HCT116 (cell line): ENCODE data around the gene SMC6.

ENCODE experiments used
- EZH2 ChIP-seq: fragments of 200-600 bp; sonication (generic); IDR thresholded peaks from 2 replicates; pipeline ENCODE4 v1.6.1; 2017; ENCODE audit warnings: antibody characterized with exemption, mixed run types
- EZH2phosphoT487 ChIP-seq: fragments of 200-600 bp; IDR thresholded peaks from 2 replicates; pipeline ENCODE4 v1.6.1; 2018; ENCODE audit warnings: antibody characterized with exemption, borderline replicate concordance
- POLR2A ChIP-seq: IDR thresholded peaks from 2 replicates; pipeline ENCODE4 v1.7.0; 2011; ENCODE audit warnings: borderline replicate concordance; ENCODE audit not compliant: insufficient read depth, insufficient read length; ENCODE audit errors: extremely low read depth
- RAD21 ChIP-seq: IDR thresholded peaks from 2 replicates; pipeline ENCODE4 v1.6.1; 2012; ENCODE audit warnings: low read depth, mild to moderate bottlenecking
- TF ChIP-seq, protein P1 (sequence below), 3 experiments: fragments of 200-600 bp in 1 of 3; sonication (generic) in 1 of 3; IDR thresholded peaks in 2 of 3; conservative IDR thresholded peaks in 1 of 3; 2 replicates each; pipeline ENCODE4 v1.5.1; 2012 to 2017; ENCODE audit warnings: low read depth in 2 of 3, low read length in 2 of 3, antibody characterized with exemption in 1 of 3, borderline replicate concordance in 1 of 3, control low read depth in 1 of 3, mild to moderate bottlenecking in 1 of 3, mixed read lengths in 1 of 3, mixed run types in 1 of 3, moderate library complexity in 1 of 3; ENCODE audit not compliant: insufficient read depth in 1 of 3

DNA sequence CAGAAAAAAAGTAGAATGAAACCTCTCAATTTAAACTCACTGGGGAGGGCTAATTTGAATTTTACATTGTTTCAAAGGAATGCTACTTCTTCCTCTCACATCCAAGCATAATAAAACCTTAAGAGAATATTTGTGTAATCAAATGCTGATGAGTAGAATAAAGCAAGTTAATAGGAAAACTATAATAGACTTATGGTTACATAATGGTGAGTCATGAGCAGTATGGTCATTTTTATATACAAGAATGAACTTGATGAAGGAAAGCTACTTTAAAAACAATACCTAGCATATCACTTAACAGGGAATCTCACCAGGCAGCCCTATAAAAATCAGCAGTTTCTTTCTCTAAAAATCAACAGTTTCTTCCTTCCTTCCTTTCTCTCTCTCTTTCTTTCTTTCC, 132.8 kb downstream of the SMC6 start:
- TF ChIP-seq, protein P1, sequence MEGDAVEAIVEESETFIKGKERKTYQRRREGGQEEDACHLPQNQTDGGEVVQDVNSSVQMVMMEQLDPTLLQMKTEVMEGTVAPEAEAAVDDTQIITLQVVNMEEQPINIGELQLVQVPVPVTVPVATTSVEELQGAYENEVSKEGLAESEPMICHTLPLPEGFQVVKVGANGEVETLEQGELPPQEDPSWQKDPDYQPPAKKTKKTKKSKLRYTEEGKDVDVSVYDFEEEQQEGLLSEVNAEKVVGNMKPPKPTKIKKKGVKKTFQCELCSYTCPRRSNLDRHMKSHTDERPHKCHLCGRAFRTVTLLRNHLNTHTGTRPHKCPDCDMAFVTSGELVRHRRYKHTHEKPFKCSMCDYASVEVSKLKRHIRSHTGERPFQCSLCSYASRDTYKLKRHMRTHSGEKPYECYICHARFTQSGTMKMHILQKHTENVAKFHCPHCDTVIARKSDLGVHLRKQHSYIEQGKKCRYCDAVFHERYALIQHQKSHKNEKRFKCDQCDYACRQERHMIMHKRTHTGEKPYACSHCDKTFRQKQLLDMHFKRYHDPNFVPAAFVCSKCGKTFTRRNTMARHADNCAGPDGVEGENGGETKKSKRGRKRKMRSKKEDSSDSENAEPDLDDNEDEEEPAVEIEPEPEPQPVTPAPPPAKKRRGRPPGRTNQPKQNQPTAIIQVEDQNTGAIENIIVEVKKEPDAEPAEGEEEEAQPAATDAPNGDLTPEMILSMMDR (IDR thresholded peaks at IDR 0.05 in 2 of 3, conservative IDR thresholded peaks at IDR 0.05 in 1 of 3; ENCODE audit: borderline replicate concordance in 1 of 3, insufficient read depth in 1 of 3, low read depth in 2 of 3, low read length in 2 of 3) = no peak
- TF ChIP-seq POLR2A = no peak
- TF ChIP-seq EZH2 = no peak
- TF ChIP-seq RAD21 = no peak
- TF ChIP-seq EZH2phosphoT487 = no peak
